SU-DHL-6 (cell line): ENCODE results near the gene CROCC.
"Not testable (repeated sequence)": the region's sequence is repeated elsewhere in the genome, so short reads cannot be mapped to it uniquely, and the experiment has no call there.

Source experiments
- H2AFZ ChIP-seq: fragments of 200-600 bp; sonication (generic); 2 replicates; pipeline ENCODE4 v1.6.1; 2014; ENCODE audit warnings: low read depth, mild to moderate bottlenecking, moderate library complexity, mixed read lengths, antibody characterized with exemption, low read length; ENCODE audit not compliant: severe bottlenecking
- H3F3A ChIP-seq: fragments of 200-600 bp; shearing (Covaris generic); 2 replicates; pipeline ENCODE4 v1.6.0; 2016; ENCODE audit warnings: antibody characterized with exemption, mild to moderate bottlenecking; ENCODE audit not compliant: insufficient read depth
- H3K27ac ChIP-seq: fragments of 200-600 bp; sonication (generic); 2 replicates; pipeline ENCODE4 v1.5.1; 2016; ENCODE audit warnings: low read depth, mild to moderate bottlenecking, low read length, moderate library complexity, mixed read lengths
- H3K27me3 ChIP-seq: fragments of 200-600 bp; sonication (generic), shearing (Covaris generic); 2 replicates; pipeline ENCODE4 v1.6.0; 2014; ENCODE audit warnings: mild to moderate bottlenecking, low read length
- H3K36me3 ChIP-seq: fragments of 200-600 bp; sonication (generic); 2 replicates; pipeline ENCODE4 v1.6.1; 2014; ENCODE audit warnings: mild to moderate bottlenecking, low read length, mixed read lengths
- H3K4me2 ChIP-seq: fragments of 300-600, 200-600 bp; shearing (Covaris generic), sonication (generic); 2 replicates; pipeline ENCODE4 v1.6.0; 2014; ENCODE audit warnings: low read length, low read depth, mild to moderate bottlenecking; ENCODE audit not compliant: poor library complexity, severe bottlenecking
- H3K4me3 ChIP-seq: fragments of 200-600 bp; sonication (generic); 2 replicates; pipeline ENCODE4 v1.5.1; 2014; ENCODE audit warnings: antibody characterized with exemption, low read length, mild to moderate bottlenecking, mixed read lengths; ENCODE audit not compliant: insufficient read depth, poor library complexity, severe bottlenecking
- H3K79me2 ChIP-seq: fragments of 200-600 bp; sonication (generic); 2 replicates; pipeline ENCODE4 v1.6.1; 2014; ENCODE audit warnings: mild to moderate bottlenecking, low read length, moderate library complexity; ENCODE audit not compliant: insufficient read depth
- H3K9ac ChIP-seq: fragments of 200-600 bp; sonication (generic); 2 replicates; pipeline ENCODE4 v1.7.0; 2014; ENCODE audit warnings: mild to moderate bottlenecking, low read length
- H3K9me2 ChIP-seq: fragments of 200-600 bp; sonication (generic); replicated peaks from 2 replicates; pipeline ENCODE4 v1.6.1; 2014; ENCODE audit warnings: low read length; ENCODE audit not compliant: insufficient read depth
- H3K9me3 ChIP-seq: fragments of 200-600 bp; sonication (generic); 2 replicates; pipeline ENCODE4 v1.6.1; 2014; ENCODE audit warnings: low read length, mixed read lengths; ENCODE audit not compliant: insufficient read depth
- H4K20me1 ChIP-seq: fragments of 200-600 bp; sonication (generic); 2 replicates; pipeline ENCODE4 v1.6.1; 2014; ENCODE audit warnings: low read depth, mild to moderate bottlenecking, antibody characterized with exemption, low read length, moderate library complexity, mixed read lengths
- EZH2phosphoT487 ChIP-seq: fragments of 200-600 bp; sonication (generic), shearing (Covaris generic); conservative IDR thresholded peaks from 2 replicates; pipeline ENCODE4 v1.6.1; 2018; ENCODE audit warnings: mild to moderate bottlenecking, antibody characterized with exemption, low read length, moderate library complexity, mixed read lengths
- TF ChIP-seq, protein P1 (sequence below): fragments of 200-600 bp; sonication (generic); IDR thresholded peaks from one replicate; pipeline ENCODE4 v1.5.1; 2017; ENCODE audit warnings: antibody characterized with exemption, mild to moderate bottlenecking, low read length, moderate library complexity; ENCODE audit not compliant: insufficient read depth, poor library complexity, severe bottlenecking

Gene CROCC

DNA sequence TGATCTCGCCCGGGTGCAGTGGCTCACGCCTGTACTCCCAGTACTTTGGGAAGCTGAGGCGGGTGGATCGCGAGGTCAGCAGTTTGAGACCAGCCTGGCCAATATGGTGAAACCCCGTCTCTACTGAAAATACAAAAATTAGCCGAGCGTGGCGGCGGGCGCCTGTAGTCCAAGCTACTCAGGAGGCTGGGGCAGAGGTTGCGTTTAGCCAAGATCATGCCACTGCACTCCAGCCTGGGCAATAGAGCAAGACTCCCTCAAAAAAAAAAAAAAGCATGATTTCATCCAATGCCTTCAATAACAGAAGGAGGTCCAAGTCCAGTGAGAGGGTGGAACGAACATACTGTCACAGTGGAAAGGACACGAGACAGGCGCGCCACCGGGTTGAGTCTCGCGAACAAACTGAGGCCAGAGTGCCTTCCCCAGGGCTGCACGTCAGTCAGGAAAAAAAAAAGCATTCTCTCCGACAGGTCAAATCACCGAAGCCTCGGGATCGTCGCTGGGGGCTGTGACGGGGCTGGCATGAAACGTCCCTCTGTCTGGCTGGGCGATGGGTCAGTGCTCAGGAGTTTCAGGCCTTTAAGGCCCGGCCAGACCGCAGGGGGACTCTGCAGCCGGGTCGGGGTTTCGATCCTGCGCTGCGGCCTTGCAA, 8.4 kb upstream of the CROCC start:
- no peaks in the 10 kb centered on the region for H4K20me1 ChIP-seq

DNA sequence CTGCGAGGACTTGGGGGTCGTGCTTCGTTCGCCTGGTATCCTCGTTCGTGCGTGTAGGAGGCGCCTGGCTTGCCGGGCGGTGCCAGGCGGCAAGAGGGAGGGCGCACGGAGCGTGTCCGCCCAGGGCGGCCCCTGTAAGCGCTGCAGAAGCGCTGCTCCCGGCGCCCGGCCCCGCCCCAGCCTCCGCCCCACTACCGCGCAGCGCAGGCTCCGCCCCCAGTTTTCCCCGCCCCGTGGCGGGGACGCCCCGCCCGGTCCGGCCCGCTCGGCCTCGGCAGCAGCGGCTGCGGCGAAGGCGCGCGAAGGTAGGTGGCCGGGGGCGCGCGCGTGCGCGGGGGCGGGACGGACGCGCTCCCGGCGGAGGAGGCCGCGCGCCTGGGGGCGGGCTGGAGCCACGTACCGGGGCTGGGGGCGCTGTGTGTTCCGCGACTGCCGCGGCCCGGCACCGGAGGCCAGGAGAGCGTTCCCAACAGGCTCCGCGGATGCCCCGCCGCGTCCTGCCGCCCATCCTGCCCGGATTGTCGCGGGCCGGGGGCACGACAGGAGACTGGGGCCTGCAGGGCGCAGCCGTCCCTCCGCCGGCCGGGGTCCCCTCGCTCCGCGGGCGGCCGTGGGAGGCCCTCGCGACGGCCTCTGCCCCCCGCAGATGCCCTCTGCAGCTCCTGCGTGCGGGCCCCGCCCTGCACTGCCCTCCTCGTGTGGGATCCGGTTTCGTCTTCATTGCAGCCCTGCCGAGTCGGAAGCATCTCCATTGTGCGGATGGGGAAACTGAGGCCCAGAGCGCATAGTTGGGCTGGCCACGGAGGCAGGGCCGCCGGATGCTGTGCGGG, 7.7 kb upstream of the CROCC start:
- Histone ChIP-seq H3K4me2 (peak overlapping the region; percentile 63), H3K9me2 (no peaks in the 10 kb centered on the region), H2AFZ (peak overlapping the region; percentile 94), H3K9me3 (no peaks in the 10 kb centered on the region), H3K9ac (peak overlapping the region; percentile 74), H3K36me3 (no peaks in the 10 kb centered on the region), H4K20me1 (no peaks in the 10 kb centered on the region), H3K27me3 (no peaks in the 10 kb centered on the region), H3K79me2 (no peaks in the 10 kb centered on the region), H3K4me3 (peak overlapping the region; percentile 67), H3K27ac (no peak overlapping the region), H3F3A (no peaks in the 10 kb centered on the region)
- TF ChIP-seq EZH2phosphoT487, result no peak
- TF ChIP-seq, protein P1, sequence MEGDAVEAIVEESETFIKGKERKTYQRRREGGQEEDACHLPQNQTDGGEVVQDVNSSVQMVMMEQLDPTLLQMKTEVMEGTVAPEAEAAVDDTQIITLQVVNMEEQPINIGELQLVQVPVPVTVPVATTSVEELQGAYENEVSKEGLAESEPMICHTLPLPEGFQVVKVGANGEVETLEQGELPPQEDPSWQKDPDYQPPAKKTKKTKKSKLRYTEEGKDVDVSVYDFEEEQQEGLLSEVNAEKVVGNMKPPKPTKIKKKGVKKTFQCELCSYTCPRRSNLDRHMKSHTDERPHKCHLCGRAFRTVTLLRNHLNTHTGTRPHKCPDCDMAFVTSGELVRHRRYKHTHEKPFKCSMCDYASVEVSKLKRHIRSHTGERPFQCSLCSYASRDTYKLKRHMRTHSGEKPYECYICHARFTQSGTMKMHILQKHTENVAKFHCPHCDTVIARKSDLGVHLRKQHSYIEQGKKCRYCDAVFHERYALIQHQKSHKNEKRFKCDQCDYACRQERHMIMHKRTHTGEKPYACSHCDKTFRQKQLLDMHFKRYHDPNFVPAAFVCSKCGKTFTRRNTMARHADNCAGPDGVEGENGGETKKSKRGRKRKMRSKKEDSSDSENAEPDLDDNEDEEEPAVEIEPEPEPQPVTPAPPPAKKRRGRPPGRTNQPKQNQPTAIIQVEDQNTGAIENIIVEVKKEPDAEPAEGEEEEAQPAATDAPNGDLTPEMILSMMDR, result no peak

More for the DNA sequence above, 8.4 kb upstream of the CROCC start:
- H3F3A ChIP-seq, result no peaks in the 10 kb centered on the region
- peak overlapping the region; percentile 52 for H3K4me3 ChIP-seq
- peak overlapping the region; percentile 60 for H3K4me2 ChIP-seq
- no peak for TF ChIP-seq EZH2phosphoT487
- TF ChIP-seq, protein P1, result no peak
- peak overlapping the region; percentile 54 for H3K9ac ChIP-seq
- no peaks in the 10 kb centered on the region for H3K9me2 ChIP-seq
- no peaks in the 10 kb centered on the region for H3K79me2 ChIP-seq
- no peaks in the 10 kb centered on the region for H3K27me3 ChIP-seq
- H2AFZ ChIP-seq, result peak overlapping the region; percentile 57
- no peaks in the 10 kb centered on the region for H3K36me3 ChIP-seq
- no peaks in the 10 kb centered on the region for H3K9me3 ChIP-seq
- H3K27ac ChIP-seq, result no peak overlapping the region

DNA sequence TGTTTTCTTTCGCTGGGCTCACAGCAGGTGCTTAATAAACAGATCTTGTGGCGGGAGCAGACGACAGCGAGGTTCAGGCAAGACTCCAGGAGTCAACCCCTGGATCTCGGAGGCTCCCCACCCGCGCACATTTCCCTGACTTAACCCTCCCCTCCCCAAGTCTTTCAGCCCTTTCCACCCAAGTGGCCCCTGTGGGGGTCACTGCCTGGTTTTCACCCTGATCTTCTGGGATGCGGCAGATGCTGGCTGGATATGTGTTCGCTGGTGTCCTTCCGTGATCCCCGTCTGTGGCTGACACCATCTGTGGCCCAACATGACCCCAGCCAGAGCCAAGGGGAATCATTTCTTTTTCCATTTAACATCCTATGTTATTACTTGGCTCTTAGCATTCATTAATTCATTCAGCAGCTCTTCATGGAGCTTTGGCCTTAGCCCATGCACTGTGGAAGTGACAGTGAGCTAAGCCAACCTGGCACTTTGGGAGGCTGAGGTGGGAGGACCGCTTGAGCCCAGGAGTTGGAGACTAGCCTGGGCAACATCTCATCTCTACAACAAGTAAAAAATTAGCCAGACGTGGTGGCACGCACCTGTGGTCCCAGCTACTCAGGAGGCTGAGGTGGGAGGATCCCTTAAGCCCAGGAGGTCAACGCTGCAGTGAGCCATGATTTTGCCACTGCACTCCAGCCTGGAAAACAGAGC, 6.7 kb upstream of the CROCC start:
- H3K4me3 ChIP-seq, H4K20me1 ChIP-seq, H3K36me3 ChIP-seq, H3K79me2 ChIP-seq, H3K27ac ChIP-seq, H3F3A ChIP-seq, H3K9me2 ChIP-seq, H3K9me3 ChIP-seq, H2AFZ ChIP-seq, H3K27me3 ChIP-seq: not testable (repeated sequence)
- Histone ChIP-seq H3K4me2 (peak overlapping the region; percentile 63), H3K9ac (peak overlapping the region; percentile 74)
